Astrocyte of the cerebellum (primary cell): Measurements from ENCODE around the gene DDX43.

ENCODE experiments used
- DNase-seq: peaks from one replicate; pipeline ENCODE4 v3.0.0-alpha.2; 2011; ENCODE audit warnings: low read depth
- H3K4me3 ChIP-seq: 2 replicates; pipeline ENCODE4 v1.5.1; 2011; ENCODE audit warnings: mild to moderate bottlenecking, low read depth, low read length, moderate library complexity
- CTCF ChIP-seq: IDR thresholded peaks from 2 replicates; pipeline ENCODE4 v1.5.1; 2012; ENCODE audit warnings: low read length, low read depth, moderate library complexity, mild to moderate bottlenecking; ENCODE audit errors: missing control alignments
- in situ Hi-C: cut with HindIII; loops from 2 replicates; pipeline ENCODE4 v1.10.0; 2017; ENCODE audit warnings: low sequenced_read_pairs

Gene DDX43

DNA sequence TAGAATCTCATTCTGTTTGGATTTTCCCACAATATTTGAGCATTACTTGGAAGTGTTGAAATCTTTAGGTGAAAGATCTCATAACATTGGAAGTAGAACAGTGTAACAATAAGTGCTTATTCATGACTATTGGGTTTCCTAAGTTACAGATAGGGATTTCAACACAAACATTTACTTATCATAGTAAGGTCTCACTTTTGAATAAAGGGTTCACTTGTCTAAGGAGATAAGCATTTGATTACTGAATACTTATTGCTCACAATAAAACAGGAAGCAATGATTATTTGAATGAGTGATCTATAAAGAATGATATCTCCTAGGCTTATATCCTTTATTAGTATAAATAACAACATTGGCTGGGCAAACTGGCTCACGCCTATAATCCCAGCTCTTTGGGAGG is 14.8 kb downstream of the DDX43 start:
- DNase-seq: no peak
- no peak overlapping the region for H3K4me3 ChIP-seq
- no peak for TF ChIP-seq CTCF
- in situ Hi-C loops: no loop called here

- H3K4me3 ChIP-seq: no peak overlapping the region
- in situ Hi-C loops: no loop called here
- DNase-seq: no peak
- no peak for TF ChIP-seq CTCF
Observed at GRCh38 chr6:73413102-73413501, 18.5 kb downstream of the DDX43 start.

- no peak overlapping the region for H3K4me3 ChIP-seq
- TF ChIP-seq CTCF: no peak
- DNase-seq: no peak
- in situ Hi-C loops: no loop called here
Observed at GRCh38 chr6:73418081-73418741, 23.6 kb downstream of the DDX43 start.

GRCh38 chr6:73421534-73421933 is 26.9 kb downstream of the DDX43 start:
- no peak for TF ChIP-seq CTCF
- in situ Hi-C loops: no loop called here
- no peak for DNase-seq
- no peak overlapping the region for H3K4me3 ChIP-seq

GRCh38 chr6:73435236-73435635 is 40.6 kb downstream of the DDX43 start:
- DNase-seq: no peak
- no peak for TF ChIP-seq CTCF
- in situ Hi-C loops: no loop called here
- H3K4me3 ChIP-seq: no peak overlapping the region

GRCh38 chr6:73443555-73443954 is 48.9 kb downstream of the DDX43 start:
- H3K4me3 ChIP-seq: no peak overlapping the region
- TF ChIP-seq CTCF: no peak
- no peak for DNase-seq
- in situ Hi-C loops: no loop called here
